GM21381 (cell line): ENCODE measurements around the gene CTNND2.
"Not testable (repeated sequence)": the region's sequence is repeated elsewhere in the genome, so short reads cannot be mapped to it uniquely, and the experiment has no call there.

Source experiments
- ATAC-seq: cut with Tn5 transposase; IDR thresholded peaks from one replicate; pipeline ENCODE4 v1.9.1; 2021; ENCODE audit warnings: mild to moderate bottlenecking, moderate library complexity; ENCODE audit not compliant: unreplicated experiment

CTNND2 gene

DNA sequence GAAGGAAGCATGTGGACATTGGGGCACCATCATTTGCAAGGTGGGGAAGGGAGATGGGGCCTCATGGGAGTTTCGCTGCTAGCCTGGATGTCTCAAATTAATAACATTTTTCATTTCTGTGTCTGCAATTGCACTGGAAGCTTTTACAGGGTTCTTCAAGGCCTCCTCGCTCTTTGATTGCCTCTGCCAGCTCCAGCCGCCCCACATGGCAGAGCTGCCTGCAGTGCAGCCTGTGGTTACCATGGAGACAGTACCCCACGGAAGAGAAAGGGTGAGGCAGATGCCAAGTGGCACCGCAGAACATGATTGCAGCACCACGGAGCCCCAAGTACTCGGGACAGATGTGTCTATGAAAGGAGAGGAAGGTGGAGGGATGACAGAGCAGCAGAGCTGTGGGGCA, 25.4 kb downstream of the CTNND2 start:
- no peak for ATAC-seq

- no peak for ATAC-seq
Measured at GRCh38 chr5:11873587-11873986, 30.7 kb downstream of the CTNND2 start.

GRCh38 chr5:11869203-11869602, 35.0 kb downstream of the CTNND2 start:
- ATAC-seq: no peak

DNA sequence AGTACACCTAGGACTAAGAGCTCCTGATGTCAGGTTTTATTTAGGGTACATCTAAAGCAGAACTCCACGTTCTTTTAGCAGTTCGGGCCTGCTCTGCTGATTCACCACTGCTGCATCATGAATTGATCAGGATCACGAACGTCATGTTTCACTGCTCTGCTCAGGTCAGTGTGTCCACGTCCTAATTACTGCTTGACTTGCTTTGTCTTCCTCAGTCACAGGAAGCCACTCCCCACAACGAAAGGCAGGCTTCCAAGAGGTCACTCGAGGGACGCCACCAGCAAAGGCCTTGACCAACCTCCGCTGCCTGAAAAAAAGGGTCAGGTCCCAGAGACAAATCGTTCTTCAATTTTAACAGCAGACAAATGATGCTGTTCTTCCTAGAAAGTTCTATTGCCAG, 40.3 kb downstream of the CTNND2 start:
- ATAC-seq: no peak

GRCh38 chr5:11857391-11857790, 46.9 kb downstream of the CTNND2 start:
- no peak for ATAC-seq

DNA sequence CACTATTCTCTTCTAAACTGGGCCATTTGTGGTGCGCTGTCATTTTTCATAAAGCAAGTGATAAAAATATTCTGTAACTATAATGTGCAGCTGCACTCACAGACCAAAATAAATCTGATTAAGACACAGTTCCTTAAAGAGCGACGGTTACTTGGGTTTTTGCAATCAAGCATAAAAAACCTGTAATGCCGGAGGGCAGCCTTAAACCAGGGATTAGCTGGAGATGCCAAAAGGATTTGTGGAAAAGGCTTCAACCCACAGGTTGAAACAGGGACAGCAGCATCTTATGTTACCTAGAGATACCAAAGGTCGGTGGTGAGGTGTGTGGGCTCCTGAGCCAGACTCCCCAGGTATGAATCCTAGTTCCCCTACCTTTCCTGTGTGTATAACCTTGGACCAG, 49.3 kb downstream of the CTNND2 start:
- no peak for ATAC-seq

- no peak for ATAC-seq
Measured at GRCh38 chr5:11853796-11854195, 50.5 kb downstream of the CTNND2 start.

DNA sequence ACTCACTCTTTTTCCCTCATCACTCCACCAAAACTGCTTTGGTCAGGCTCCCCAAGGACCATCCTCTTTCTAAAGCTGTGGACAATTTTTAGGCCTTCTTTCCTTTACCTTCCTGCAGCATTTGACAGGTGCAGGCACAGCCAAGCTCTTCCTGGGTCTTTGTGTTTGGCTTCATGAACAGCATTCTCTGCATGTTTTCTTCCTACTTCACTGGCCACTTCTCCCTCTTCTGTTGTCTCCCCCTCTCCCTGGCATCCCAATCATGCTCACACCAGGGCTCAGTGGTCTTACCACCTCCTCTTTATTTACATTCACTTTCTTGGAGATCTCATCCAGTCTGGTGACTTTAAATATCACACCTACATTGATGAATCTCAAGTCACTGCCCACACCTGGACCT, 51.1 kb downstream of the CTNND2 start:
- ATAC-seq: no peak

DNA sequence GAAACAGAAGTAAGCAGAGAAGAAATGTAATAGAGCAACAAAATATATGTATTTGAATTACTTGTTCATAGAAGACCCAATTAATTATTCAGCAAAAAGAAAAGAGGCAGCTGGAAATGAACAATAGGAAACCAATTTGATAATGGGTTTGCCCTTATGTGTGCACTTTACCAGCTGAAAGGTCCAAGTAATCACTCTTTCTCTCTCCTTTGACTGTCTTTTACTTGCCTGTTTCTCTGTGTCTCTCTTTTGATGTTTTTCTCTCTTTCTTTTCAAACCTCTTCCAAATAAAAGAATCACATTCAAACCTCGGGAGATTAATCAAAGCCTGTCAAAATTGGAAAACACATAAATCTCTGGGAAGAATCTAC, 51.5 kb downstream of the CTNND2 start:
- no peak for ATAC-seq

GRCh38 chr5:11851965-11852716, 52.1 kb downstream of the CTNND2 start:
- ATAC-seq: no peak

DNA sequence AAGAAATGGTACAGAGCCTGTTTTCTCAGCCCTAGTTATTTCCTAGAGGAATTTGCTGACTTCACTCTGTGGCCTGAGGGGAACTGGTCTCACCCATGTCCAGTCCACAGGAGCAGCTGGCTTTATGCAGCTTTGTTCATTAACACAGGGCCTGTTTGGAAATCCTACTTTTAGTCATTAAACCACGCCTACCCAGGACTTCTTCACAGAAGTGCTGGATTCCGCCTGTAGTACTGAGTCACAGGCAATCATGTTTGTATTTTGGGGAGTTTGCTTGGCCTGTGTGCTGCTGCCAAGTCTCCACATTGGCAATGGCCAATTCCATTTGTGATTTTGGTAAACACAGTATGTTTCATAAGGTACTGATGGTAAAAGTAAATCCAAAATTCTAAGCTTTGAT, 52.8 kb downstream of the CTNND2 start:
- no peak for ATAC-seq

GRCh38 chr5:11828566-11828965, 75.7 kb downstream of the CTNND2 start:
- not testable (repeated sequence) for ATAC-seq

DNA sequence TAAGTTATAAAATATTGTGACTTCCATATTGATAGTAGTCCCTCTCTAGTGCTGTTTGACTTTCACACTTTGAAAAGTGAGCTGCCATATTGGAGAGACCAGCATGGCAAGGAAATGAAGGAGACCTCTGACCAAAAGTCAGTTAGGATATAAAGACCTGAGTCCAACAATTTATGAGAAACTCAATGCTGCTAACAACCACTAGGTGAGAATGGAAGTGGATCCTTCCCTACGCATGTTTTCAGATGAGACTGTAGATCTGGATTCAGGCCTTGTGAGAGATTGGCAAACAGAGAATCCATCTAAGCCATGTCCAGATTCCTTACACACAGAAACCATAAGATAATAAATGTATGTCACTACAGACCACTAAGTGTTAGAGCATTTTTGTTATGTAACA, 81.6 kb downstream of the CTNND2 start:
- no peak for ATAC-seq

- ATAC-seq: no peak
Measured at GRCh38 chr5:11815916-11816315, 88.3 kb downstream of the CTNND2 start.

DNA sequence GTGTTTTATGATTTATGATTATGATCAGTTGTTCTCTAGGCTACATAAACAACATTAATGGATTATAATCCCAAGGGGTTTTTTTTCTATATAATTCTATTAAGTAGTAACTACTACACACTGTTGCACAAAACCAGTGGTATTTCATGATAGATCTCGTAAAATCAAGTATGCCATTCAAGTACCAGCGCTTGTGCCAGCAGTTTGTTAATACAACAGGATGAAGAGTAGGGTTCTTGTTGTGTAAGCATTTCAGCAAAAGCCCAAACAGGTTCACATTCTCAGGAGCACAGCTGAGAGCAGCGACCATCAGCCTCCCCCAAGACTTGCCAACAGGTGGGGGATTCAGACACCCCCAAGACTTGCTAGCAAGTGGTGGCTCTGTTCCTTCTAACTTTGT, 88.8 kb downstream of the CTNND2 start:
- no peak for ATAC-seq

DNA sequence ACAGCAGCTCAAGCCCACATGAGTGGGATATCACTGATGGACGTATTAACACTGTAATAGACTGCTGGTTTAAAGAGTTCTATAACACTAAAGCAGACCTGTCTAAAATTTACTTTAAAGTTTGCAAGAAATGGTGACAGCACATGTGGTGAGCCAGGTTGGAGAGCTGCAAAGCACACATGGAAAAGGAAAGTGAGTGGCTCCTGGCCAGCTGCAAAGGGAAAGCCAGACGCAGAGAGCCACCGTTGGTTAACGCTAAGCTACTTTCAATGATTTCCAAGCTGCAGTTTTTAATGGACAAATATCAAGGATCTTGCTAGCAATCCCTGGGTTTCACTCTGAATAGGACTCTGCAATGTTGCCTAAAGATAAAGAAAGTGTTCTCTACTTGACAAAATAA, 89.9 kb downstream of the CTNND2 start:
- no peak for ATAC-seq

DNA sequence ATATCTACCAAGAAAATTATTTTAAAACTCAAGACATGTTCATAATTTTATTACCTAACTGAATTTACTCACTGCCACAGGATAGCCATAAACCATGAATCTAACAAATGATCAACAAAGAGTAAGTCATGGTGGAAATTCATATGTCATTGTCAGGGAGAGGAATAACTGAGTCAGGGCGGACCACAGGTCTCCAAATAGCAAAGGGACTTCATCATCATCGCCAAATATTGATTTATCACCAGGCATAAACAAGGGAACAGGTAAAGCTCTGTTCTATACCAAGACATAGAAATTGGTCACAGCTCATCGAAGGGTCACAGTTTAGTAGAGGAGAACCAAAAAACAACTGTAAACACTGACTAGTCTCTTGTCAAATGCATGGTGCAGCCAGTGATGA, 94.8 kb downstream of the CTNND2 start:
- ATAC-seq: no peak

- ATAC-seq: no peak
Measured at GRCh38 chr5:11803436-11803835, 100.8 kb downstream of the CTNND2 start.

GRCh38 chr5:11801061-11801460, 103.2 kb downstream of the CTNND2 start:
- no peak for ATAC-seq

DNA sequence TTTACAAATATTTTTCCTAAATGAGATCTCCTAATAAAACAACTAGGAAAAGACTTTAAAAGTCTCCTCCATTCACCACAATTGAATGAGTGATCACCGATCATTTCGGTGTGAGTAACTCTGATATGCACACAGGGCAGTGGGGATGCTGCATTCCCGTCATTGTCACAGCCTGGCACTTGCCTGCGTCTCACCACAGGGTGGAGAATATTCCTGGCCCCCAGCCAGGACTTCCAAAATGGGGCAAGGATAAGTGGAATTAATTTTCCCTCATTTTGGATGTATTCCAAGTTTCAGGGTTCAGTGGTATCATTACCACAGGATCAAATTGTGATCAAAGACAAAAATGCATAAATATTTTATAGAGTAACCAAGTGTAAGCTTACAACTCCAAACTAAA, 107.1 kb downstream of the CTNND2 start:
- ATAC-seq: no peak

- no peak for ATAC-seq
Measured at GRCh38 chr5:11793396-11793795, 110.8 kb downstream of the CTNND2 start.

GRCh38 chr5:11792621-11793020, 111.6 kb downstream of the CTNND2 start:
- no peak for ATAC-seq

DNA sequence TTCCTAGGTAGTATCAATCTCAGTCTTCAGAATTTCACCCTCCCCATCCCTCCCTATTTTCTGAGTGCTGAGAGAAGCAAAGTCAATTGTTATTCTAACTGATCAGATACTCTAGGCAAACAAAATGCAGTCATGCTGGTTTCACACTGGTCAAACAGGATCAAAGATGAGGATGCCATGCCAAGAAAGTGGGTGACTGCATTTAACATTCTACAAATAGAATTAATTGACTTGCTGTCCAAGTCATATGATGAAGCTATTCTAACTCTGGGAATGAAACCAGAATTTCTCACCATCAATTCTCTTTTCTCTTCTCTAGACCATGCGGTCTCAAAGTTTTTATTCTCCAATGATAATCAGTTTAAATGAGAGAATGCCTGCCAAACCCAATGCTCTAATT, 112.5 kb downstream of the CTNND2 start:
- no peak for ATAC-seq
